GM21360 (cell line): ENCODE data around the gene CAPN7.

ENCODE experiments used
- ATAC-seq: cut with Tn5 transposase; IDR thresholded peaks from one replicate; pipeline ENCODE4 v1.9.1; 2021; ENCODE audit warnings: mild to moderate bottlenecking, moderate library complexity; ENCODE audit not compliant: unreplicated experiment

Gene CAPN7

GRCh38 chr3:15243822-15244482, 37.9 kb downstream of the CAPN7 start:
- ATAC-seq: no peak

- ATAC-seq: no peak
These were observed 40.1 kb downstream of the CAPN7 start for GRCh38 chr3:15246186-15246585.

- no peak for ATAC-seq
These were observed 47.1 kb downstream of the CAPN7 start for GRCh38 chr3:15253023-15253697.

- ATAC-seq: no peak
These were observed 49.2 kb downstream of the CAPN7 start for GRCh38 chr3:15255215-15255614.

GRCh38 chr3:15256861-15257341, 50.9 kb downstream of the CAPN7 start:
- ATAC-seq: no peak

DNA sequence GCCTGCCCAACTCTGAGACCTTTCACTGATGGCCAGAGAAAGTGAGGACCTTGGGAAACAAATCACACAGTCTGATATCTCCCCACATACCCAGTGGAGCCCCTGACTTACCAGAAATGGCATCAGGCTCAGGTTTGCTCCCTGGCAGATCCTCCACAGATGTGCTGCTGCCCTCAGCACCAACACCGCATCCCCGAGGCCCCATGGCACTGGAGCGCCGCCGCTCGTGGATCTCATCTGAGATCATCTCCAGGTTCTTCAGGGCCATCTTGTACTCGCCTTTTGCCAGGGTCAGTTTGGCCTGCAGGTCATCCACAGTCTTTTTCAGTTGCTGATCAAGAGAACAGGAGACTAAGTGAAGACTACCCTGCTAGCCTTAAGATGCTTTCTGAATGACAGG, 52.7 kb downstream of the CAPN7 start:
- ATAC-seq: no peak

DNA sequence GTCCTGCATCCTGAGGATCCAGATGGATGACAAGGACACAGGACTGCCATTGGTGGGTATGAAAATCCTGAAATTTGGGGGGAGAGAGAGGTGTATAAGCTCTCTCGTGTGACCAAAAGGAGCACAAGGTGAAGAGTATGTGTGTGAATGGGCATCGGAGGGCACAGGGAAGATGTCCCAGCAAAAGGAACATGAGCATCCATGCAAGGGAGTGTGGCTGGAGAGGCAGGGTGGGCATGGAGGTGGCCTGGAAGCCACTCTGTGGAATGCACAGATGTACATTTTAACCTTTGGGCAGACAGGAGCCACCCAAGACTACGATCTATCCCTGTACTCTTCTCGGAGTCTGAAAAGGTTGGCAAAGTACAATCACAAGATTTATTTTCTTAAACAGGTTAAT, 54.5 kb downstream of the CAPN7 start:
- no peak for ATAC-seq

DNA sequence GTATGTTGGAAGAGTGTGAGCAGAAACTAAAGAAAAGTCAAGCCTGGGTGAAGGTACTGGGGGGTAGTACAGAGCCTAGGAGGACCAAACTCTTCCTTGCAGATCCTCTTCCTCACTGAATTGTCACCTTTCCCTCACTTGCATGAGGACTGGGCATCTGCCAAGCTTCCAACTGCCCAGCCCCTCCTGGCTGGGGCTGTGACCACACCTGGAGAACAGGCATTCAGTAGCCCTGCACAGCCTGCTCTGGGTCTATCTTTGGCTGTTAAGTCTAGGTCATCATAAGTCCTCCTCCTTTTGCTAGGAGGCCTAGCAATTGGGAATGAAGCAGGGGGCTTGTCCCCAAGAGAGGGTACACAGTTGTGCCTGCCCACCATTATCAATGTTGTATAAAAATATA, 55.2 kb downstream of the CAPN7 start:
- ATAC-seq: no peak

- ATAC-seq: no peak
These were observed 56.0 kb downstream of the CAPN7 start for GRCh38 chr3:15262021-15262420.

DNA sequence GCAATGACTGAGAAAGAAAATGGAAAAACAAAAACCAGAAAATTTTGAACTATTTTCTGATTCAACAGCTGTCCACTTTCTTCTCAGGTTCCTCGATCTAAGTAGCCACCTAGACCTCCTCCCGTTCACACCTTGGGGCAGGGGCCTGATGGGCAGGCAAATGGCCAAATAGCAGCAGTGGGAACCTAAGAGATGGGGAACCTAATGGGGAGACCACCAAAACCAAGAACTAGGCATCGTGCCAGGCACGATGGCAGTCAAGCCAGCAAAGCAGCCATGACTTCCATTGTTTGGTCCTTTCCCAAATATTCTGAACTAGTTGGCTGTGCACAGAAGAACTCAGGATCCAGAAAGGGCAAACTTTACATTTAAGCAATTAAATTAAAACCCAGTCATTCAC, 57.1 kb downstream of the CAPN7 start:
- no peak for ATAC-seq

GRCh38 chr3:15263926-15264325, 57.9 kb downstream of the CAPN7 start:
- ATAC-seq: no peak

GRCh38 chr3:15264486-15264885, 58.4 kb downstream of the CAPN7 start:
- ATAC-seq: no peak

DNA sequence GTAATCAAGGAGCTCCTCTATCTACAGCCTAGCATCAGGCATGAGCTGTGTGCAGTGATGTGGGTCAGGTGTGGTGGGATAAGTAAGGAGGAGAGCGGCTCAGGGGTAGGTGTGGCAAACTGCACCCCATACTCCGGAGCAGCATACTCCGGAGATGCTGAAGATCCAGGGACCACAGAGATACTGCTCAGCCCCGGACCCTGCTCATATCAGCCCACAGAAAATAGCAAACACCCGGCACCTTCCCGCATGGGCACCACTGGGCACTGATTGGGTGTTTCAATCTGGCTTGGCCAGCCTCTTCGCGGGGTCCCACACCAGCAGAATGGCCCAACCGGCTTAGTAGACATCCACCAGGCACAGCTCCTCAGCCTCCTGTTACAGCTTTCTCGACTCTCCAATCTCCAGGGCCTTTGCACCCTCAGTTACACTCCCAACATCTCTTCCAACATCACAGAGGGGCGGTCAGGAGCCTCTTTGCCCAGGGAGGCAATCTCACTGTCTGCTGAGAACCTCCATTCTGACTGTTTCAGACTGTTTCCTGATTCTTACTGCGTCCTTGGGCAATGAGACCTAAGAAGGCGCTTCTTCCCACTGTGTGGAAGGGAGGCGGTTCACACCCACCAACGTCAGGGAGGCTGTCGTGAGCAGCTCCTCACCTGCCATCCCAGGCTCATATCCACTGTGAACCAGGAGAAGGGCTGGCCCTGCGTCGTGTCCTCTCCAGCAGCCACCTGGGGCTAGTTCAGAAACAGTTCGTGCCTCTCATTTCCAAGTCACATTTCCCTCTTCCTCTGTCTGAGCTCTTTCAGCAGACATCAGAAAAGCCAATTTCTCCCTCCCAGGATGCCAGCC, 59.8 kb downstream of the CAPN7 start:
- ATAC-seq: no peak

GRCh38 chr3:15266510-15267376, 60.7 kb downstream of the CAPN7 start:
- no peak for ATAC-seq

GRCh38 chr3:15267502-15267901, 61.5 kb downstream of the CAPN7 start:
- ATAC-seq: no peak

DNA sequence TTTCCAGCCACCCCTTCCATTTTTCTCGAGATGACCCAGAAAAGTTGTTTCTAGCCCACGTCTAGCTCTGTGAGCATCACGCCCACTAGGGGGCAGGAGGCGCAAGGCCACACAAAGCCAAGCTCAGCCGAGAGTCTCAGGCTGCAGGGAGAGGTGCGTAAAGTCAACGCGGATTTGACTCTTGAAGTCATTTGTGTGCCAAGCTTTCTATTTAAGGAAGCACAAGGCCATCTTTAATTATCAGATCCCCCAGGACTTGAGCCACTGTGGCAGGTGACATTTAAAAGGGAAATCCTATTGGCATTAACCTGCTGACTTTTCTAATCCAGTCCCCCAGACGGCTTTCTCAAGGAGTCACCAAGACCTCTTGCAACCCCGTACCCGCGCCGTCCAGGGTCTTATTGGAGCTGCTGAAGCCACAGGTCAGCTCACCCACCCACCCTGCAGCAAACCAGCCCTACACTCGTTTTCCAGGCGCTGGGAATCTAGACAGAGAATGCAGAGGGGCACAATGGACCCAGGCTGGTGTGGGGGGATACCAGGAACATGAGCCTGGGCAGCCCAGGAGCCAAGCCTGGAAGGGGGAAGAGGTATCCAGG, 62.1 kb downstream of the CAPN7 start:
- no peak for ATAC-seq

DNA sequence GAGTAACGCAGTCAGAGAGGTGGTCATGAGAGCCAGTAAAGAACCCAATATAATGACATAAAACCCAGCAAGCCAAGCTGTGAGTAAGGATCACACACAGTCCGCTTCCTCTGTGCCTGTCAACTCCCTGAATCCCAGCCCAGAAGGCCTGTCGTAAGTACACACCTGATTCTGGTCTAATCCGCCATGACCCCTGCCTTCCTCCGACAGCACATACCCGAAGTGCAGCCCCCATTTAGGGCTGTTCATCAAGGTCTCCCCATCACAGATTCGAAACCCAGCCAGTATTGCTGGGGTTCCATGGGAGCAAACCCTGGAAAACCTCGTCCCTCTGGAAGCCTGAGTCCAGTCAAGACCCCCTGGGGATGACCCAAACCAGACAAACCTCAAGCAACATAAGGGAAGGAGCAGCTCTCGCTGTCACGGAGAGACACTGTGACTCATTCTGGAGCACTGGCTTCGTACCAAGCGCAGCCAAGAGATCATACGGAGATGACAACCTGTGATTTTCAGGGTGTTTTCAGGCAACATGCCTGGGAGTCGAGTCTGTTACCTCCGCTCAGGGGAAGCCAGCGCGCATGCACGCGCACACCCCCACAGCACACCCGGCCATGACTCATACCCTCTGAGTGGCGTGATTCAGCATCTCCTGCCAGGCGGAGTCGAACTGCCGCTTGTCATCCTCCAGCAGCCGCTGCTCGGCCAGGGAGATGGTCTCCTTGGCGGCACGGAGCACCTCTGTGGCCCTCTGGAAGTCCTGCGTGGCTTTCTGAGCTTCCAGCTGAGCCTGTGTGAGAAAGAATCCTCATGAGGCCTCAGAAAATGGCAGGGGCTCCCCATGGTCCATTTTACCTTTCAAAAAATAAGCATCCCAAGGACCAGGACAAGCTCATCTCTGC, 63.3 kb downstream of the CAPN7 start:
- peak; percentile 50 for ATAC-seq

DNA sequence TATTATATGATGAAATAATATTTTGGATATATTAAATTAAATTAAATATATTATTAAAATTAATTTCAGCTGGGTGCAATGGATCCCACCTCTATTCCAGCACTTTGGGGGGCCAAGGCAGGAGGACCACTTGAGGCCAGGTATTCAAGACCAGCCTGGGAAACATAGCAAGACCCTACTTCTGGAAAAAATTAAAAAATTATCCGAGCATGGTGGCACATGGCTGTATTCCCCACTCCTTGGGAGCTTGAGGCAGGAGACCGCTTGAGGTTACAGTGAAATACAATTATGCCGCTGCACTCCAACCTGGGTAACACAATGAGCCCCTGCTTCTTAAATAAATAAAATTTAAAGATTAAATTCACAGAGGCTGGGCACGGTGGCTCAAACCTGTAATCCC, 65.0 kb downstream of the CAPN7 start:
- ATAC-seq: no peak

GRCh38 chr3:15271785-15272381, 65.8 kb downstream of the CAPN7 start:
- ATAC-seq: peak; percentile 64
